HG03060 (cell line): Measurements from ENCODE around the gene VAMP1.
"Not testable (repeated sequence)": the region's sequence is repeated elsewhere in the genome, so short reads cannot be mapped to it uniquely, and the experiment has no call there.

ENCODE experiments used
- ATAC-seq: cut with Tn5 transposase; IDR thresholded peaks from one replicate; pipeline ENCODE4 v1.9.1; 2021; ENCODE audit warnings: low read depth, moderate number of reproducible peaks; ENCODE audit not compliant: unreplicated experiment

Gene VAMP1

DNA sequence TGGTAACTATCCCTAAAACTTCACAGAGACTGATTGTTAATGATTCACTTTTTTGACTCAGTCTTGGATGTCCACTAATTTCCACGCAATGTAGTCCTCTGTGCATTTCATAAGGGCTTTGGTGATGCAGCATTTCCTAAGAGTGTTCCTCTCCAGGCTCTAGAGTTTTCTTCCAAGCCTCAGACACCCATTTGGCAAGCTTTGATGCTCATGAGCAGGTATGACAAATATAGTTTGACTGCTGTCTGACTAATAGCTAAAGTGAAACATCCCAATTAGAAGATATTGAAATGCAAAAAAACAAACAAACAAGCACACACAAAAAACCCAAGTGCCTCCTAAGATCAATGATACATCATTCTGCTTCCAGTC is 1.5 kb upstream of the VAMP1 start:
- ATAC-seq: no peak

GRCh38 chr12:6469609-6470374 is 685 bp downstream of the VAMP1 start:
- no peak for ATAC-seq

- no peak for ATAC-seq
These were observed 1.4 kb downstream of the VAMP1 start for GRCh38 chr12:6469092-6469491.

- ATAC-seq: no peak
These were observed 2.2 kb downstream of the VAMP1 start for GRCh38 chr12:6468283-6468575.

DNA sequence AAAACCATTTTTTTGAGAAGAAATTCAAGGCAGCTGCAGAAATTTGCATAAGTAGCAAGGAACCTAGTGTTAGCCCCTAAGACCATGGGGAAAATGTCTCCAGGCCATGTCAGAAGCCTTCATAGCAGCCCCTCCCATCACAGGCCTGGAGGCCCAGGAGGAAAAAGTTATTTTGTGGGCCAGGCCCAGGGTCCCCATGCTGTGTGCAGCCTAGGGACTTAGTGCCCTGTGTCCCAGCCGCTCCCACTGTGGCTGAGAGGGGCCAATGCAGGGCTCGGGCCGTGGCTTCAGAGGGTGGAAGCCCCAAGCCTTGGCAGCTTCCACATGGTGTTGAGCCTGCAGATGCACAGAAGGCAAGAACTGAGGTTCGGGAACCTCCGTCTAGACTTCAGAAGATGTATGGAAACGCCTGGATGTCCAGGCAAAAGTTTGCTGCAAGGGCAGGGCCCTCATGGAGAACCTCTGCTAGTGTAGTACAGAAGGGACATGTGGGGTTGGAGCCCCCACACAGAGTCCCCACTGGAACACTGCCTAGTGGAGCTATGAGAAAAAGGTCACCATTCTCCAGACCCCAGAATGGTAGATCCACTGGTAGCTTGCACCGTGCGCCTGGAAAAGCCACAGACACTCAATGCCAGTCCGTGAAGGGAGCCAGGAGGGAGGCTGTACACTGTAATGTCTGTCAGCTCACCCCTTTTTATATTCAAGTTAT is 2.8 kb downstream of the VAMP1 start:
- ATAC-seq: not testable (repeated sequence)

GRCh38 chr12:6466751-6467150 is 3.7 kb downstream of the VAMP1 start:
- ATAC-seq: not testable (repeated sequence)

GRCh38 chr12:6466184-6466573 is 4.3 kb downstream of the VAMP1 start:
- no peak for ATAC-seq

DNA sequence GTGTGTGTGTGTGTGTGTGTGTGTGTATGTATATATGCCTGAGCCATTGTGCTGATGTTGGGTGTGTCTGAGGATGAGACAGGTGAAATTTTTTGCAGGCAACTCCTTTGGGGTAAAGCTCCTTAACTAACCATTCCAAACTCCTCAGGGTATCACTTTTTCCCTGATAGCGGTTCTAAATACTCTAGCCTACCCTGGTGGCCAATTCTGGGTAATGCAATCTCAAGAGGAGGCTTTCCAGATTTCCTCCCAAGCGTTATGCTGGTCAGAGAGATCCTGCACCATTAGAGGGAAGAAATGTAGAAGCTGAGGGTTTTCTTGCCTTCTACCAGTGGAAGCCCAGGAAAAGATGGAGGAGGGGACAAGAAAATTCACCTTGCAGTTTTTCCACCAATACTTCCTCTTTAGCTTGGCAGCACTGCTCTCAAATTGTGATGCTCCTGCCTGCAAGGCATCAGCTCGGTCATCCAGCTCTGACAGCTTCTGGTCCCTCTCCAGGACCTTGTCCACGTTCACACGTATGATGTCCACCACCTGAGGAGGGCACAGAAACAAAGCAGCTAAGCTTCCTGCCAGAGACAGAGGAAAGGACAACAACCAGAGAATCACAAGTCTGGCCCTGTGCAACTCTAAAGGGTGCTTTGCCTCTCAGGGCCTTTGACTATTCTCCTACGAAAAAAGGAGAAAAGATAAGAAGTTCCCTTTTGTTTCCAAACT is 4.9 kb downstream of the VAMP1 start:
- no peak for ATAC-seq

DNA sequence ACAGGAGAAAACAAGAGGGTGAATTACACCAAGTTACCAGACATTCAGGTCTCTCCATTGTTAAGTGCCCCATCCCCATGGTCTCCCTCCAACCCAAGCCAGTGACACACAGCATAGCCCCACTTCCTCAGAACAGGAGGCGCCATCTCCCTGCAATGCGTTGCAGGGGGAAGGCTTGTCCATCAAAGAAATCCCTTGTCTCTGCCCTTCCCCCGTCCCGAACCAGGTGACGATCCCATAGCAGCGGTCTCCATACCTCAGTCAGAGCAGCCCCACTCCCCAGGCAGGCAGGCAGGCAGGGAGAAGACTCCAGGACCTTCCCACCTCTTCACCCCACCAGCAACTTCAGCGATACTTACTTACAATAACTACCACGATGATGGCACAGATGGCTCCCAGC is 5.9 kb downstream of the VAMP1 start:
- ATAC-seq: no peak

DNA sequence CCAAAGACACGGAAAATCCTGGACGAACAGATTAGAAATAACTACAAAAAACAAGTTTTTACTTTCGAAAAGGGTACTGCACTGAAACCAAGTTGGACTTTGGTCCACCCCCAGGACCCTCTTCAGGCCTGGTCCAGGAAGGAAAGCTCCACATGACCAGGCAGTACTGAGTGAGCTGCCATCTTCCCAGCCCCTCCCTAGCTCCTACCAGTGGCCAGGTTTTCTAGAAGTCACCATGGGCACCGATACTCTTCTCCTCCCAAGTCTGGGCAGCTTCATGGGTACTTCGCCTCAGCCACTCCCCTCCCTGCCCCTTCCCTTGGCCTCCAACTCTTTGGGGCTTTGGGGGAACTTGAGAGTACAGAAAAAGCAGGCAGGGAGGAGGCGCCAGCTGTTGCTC is 6.6 kb downstream of the VAMP1 start:
- no peak for ATAC-seq

DNA sequence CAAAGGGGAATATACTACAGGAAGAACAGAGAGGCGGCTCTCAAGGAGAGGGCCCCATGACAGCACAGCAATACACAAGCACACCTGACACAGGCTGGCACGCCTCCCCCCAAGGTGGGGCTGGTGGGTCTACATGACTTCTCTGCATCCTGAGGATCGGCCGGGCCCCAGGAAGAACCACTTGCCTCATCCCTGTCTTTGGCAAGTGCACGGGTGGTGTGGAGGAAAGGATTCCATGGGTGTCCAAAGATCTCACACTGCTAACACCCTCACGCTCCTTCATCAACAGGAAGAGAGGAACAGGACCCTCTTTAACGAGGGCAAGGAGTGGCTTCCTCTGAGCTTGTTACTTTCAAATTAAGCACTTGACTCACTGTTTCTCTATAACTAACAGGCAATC is 7.3 kb downstream of the VAMP1 start:
- no peak for ATAC-seq

GRCh38 chr12:6462234-6462995 is 8.1 kb downstream of the VAMP1 start:
- no peak for ATAC-seq

GRCh38 chr12:6461401-6462233 is 8.9 kb downstream of the VAMP1 start:
- peak; percentile 50 for ATAC-seq

DNA sequence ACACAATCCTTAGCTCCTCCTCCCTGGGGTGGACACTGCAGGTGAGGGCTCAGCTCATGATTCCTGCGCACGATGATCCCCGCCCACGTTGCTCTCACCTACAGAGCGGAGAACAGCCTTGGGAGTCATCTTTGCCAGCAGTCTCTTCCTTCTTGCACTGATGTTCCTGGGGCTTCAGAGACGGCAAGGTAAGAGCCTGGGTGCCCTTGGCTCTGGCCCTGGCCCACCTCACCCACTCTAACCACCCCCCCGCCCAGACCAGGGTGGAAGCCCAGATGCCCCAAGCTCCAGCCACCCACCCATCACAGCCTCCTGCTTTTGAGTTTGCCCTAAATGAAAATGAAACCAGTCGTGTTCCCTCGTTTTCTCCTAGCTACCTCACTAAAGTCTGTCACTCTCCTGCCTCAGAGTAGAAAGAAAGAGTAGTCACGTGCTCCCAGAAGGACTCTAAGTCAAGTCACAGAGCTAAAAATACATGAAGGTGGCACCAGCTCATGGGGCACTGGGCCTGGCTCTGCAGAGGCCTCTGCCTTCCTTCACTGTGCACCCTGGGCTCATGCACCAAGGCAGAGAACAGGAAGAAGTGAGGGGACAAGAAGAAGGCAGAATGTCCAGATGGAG is 9.6 kb downstream of the VAMP1 start:
- no peak for ATAC-seq

GRCh38 chr12:6459004-6459337 is 11.5 kb downstream of the VAMP1 start:
- ATAC-seq: no peak

- no peak for ATAC-seq
These were observed 12.0 kb downstream of the VAMP1 start for GRCh38 chr12:6458281-6459003.

DNA sequence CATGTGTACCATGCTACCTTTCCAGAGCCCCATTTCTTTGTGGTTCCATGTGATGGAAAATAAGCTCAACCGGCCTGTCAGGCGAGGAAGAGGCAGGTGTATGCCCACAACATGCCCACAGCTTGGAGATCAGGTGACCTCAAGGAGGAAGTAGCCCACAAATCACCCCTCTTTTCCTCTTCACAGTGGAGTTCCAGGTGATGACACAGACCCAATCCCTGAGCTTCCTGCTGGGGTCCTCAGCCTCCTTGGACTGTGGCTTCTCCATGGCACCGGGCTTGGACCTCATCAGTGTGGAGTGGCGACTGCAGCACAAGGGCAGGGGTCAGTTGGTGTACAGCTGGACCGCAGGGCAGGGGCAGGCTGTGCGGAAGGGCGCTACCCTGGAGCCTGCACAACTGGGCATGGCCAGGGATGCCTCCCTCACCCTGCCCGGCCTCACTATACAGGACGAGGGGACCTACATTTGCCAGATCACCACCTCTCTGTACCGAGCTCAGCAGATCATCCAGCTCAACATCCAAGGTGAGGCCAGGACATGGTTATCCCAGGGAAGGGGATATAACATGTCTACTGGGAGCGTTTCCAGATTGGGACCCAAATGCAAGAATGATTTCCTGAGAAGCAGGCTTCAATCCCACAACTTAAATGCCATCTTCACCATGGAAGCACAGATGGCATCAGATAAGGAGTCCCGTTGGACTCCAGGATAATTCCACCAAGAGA is 13.1 kb downstream of the VAMP1 start:
- no peak for ATAC-seq

GRCh38 chr12:6452944-6453630 is 17.4 kb downstream of the VAMP1 start:
- ATAC-seq: no peak
